DOHH2 (cell line): ENCODE measurements around the gene GRIA1.

Source experiments
- H3F3A ChIP-seq: fragments of 200-600 bp; sonication (generic), shearing (Covaris generic); 2 replicates; pipeline ENCODE4 v1.6.0; 2016; ENCODE audit warnings: antibody characterized with exemption, mild to moderate bottlenecking; ENCODE audit not compliant: control insufficient read depth, insufficient read depth
- H3K27ac ChIP-seq: fragments of 200-600 bp; sonication (generic); 2 replicates; pipeline ENCODE4 v1.5.1; 2014; ENCODE audit warnings: low read depth, mild to moderate bottlenecking, low read length, moderate library complexity
- H3K27me3 ChIP-seq: fragments of 200-600 bp; sonication (generic); 2 replicates; pipeline ENCODE4 v1.6.1; 2014; ENCODE audit warnings: mild to moderate bottlenecking, low read length, mixed read lengths; ENCODE audit not compliant: control insufficient read depth
- H3K36me3 ChIP-seq: fragments of 200-600 bp; sonication (generic); 2 replicates; pipeline ENCODE4 v1.6.1; 2014; ENCODE audit warnings: mild to moderate bottlenecking, low read length, moderate library complexity, mixed read lengths; ENCODE audit not compliant: control insufficient read depth
- H3K4me1 ChIP-seq: fragments of 200-600 bp; sonication (generic); 2 replicates; pipeline ENCODE4 v1.6.1; 2014; ENCODE audit warnings: mild to moderate bottlenecking, low read length, mixed read lengths; ENCODE audit not compliant: control insufficient read depth
- H3K4me2 ChIP-seq: fragments of 200-600 bp; sonication (generic); 2 replicates; pipeline ENCODE4 v1.6.0; 2014; ENCODE audit warnings: mild to moderate bottlenecking, low read length, moderate library complexity
- H3K4me3 ChIP-seq: fragments of 200-600 bp; sonication (generic); 2 replicates; pipeline ENCODE4 v1.5.1; 2014; ENCODE audit warnings: mild to moderate bottlenecking, low read length, mixed read lengths
- H3K79me2 ChIP-seq: fragments of 200-600 bp; sonication (generic); 2 replicates; pipeline ENCODE4 v1.6.1; 2014; ENCODE audit warnings: mild to moderate bottlenecking, low read length, mixed read lengths; ENCODE audit not compliant: control insufficient read depth
- H3K9me2 ChIP-seq: fragments of 200-600 bp; sonication (generic); replicated peaks from 2 replicates; pipeline ENCODE4 v1.6.1; 2014; ENCODE audit warnings: mild to moderate bottlenecking, low read length, mixed read lengths; ENCODE audit not compliant: control insufficient read depth
- H3K9me3 ChIP-seq: fragments of 200-600 bp; sonication (generic); 2 replicates; pipeline ENCODE4 v1.6.1; 2014; ENCODE audit warnings: antibody characterized with exemption, low read length, mixed read lengths; ENCODE audit not compliant: control insufficient read depth, insufficient read depth
- H4K20me1 ChIP-seq: fragments of 200-600 bp; sonication (generic); 2 replicates; pipeline ENCODE4 v1.6.0; 2014; ENCODE audit warnings: low read depth, mild to moderate bottlenecking, antibody characterized with exemption, low read length, moderate library complexity; ENCODE audit not compliant: control insufficient read depth, insufficient read depth
- EZH2phosphoT487 ChIP-seq: fragments of 200-600 bp; sonication (generic); IDR thresholded peaks from 2 replicates; pipeline ENCODE4 v1.6.1; 2017; ENCODE audit warnings: borderline replicate concordance, mild to moderate bottlenecking, antibody characterized with exemption, low read length, moderate library complexity, mixed read lengths
- TF ChIP-seq, protein P1 (sequence below): fragments of 200-600 bp; sonication (generic); IDR thresholded peaks from one replicate; pipeline ENCODE4 v1.5.1; 2014; ENCODE audit warnings: antibody characterized with exemption, mild to moderate bottlenecking, low read depth, low read length; ENCODE audit not compliant: poor library complexity, severe bottlenecking

Gene GRIA1

DNA sequence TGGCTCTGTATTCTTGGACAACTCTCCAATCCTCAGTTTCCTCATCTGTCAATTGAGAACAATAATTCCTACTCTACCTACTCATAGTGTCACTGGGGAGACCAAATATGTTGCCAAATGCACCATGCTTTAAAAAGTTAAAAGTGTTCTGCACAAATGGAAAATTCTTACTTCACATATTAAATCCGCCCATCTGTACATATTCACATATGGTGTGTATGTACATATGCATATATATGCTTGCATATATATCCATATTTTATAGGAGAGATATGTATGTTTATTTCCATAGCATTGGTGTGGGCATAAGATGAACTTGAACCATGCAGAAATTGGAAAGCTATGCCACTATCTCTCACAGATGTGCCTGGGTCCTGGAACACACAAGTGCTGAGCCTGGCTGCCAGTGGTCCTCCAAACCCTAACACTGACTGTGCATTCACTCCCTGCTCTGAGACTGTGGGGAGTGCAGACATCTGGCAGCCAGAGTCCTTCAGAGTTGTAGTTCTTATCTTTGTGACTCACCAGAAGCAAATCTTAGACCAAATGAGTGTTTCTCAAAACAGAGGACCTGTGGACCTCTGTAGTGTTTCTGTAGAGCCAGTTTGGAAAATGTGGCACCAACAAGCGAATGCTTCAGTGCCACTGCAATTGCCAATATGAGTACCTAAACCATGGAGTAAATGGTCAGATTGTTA is 168.7 kb downstream of the GRIA1 start:
- no peaks in the 10 kb centered on the region for H3K36me3 ChIP-seq
- peaks cover 6% of the 10 kb centered on the region; the same call in 1 of the 2 replicates for H3K27me3 ChIP-seq
- H3K4me3 ChIP-seq = no peak overlapping the region
- no peaks in the 10 kb centered on the region for H3K9me2 ChIP-seq
- no peaks in the 10 kb centered on the region for H3F3A ChIP-seq
- H4K20me1 ChIP-seq = no peaks in the 10 kb centered on the region
- no peaks in the 10 kb centered on the region for H3K9me3 ChIP-seq
- no peak overlapping the region for H3K27ac ChIP-seq
- H3K4me2 ChIP-seq = no peak overlapping the region
- no peaks in the 10 kb centered on the region for H3K79me2 ChIP-seq
- H3K4me1 ChIP-seq = no peaks in the 10 kb centered on the region
- TF ChIP-seq, protein P1, sequence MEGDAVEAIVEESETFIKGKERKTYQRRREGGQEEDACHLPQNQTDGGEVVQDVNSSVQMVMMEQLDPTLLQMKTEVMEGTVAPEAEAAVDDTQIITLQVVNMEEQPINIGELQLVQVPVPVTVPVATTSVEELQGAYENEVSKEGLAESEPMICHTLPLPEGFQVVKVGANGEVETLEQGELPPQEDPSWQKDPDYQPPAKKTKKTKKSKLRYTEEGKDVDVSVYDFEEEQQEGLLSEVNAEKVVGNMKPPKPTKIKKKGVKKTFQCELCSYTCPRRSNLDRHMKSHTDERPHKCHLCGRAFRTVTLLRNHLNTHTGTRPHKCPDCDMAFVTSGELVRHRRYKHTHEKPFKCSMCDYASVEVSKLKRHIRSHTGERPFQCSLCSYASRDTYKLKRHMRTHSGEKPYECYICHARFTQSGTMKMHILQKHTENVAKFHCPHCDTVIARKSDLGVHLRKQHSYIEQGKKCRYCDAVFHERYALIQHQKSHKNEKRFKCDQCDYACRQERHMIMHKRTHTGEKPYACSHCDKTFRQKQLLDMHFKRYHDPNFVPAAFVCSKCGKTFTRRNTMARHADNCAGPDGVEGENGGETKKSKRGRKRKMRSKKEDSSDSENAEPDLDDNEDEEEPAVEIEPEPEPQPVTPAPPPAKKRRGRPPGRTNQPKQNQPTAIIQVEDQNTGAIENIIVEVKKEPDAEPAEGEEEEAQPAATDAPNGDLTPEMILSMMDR = no peak
- no peak for TF ChIP-seq EZH2phosphoT487

DNA sequence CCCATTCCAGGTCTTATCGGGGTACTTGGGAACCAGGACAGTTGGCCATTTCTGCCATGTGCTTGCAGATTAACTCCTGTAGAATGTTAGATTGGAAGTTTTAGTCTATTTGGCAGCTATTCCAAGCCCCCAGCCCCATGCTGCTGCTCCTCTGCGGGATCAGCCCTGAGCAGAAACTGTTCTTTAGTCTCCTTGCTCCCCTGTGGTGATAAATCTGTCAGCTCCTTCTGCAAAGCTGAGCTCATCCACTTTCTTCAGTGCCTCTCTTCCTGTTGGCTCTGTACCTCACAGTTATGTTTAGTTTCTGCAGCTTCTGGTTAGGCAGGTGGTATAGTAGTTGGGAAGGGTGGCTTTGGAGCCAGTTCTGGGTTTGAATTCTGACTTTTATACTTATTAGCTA is 170.4 kb downstream of the GRIA1 start:
- H3K4me3 ChIP-seq = no peak overlapping the region
- H3K27ac ChIP-seq = no peak overlapping the region
- no peaks in the 10 kb centered on the region for H3K9me3 ChIP-seq
- H3K4me1 ChIP-seq = no peaks in the 10 kb centered on the region
- no peaks in the 10 kb centered on the region for H3K36me3 ChIP-seq
- no peaks in the 10 kb centered on the region for H3K27me3 ChIP-seq
- no peak for TF ChIP-seq EZH2phosphoT487
- no peak overlapping the region for H3K4me2 ChIP-seq
- no peaks in the 10 kb centered on the region for H4K20me1 ChIP-seq
- no peaks in the 10 kb centered on the region for H3K9me2 ChIP-seq
- no peaks in the 10 kb centered on the region for H3K79me2 ChIP-seq
- H3F3A ChIP-seq = no peaks in the 10 kb centered on the region

DNA sequence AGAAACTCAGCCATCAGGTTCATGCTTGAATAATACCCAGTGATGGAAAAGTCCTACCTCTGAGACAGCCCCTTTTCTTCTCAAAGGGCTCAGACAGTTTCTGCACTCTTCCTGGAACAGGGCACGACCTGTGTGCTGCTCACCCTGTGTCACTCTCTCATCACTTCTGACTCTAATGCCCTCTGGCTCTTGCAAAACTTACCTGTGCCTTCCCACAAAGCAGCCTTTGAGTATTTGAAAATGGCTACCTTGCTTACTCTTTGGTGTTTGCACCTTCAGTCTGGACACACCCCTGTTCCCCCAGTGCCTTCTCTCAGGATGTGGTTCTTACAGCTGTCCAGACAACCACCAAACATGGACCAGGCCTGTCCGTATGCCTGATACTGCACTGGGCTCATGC is 171.4 kb downstream of the GRIA1 start:
- Histone ChIP-seq H3K27ac (no peak overlapping the region), H3K9me2 (no peaks in the 10 kb centered on the region), H3K4me2 (no peak overlapping the region), H3K36me3 (no peaks in the 10 kb centered on the region), H4K20me1 (no peaks in the 10 kb centered on the region), H3K79me2 (no peaks in the 10 kb centered on the region), H3F3A (no peaks in the 10 kb centered on the region), H3K27me3 (no peaks in the 10 kb centered on the region), H3K4me3 (no peak overlapping the region), H3K4me1 (no peaks in the 10 kb centered on the region), H3K9me3 (no peaks in the 10 kb centered on the region)
- TF ChIP-seq, protein P1 = no peak
- no peak for TF ChIP-seq EZH2phosphoT487

DNA sequence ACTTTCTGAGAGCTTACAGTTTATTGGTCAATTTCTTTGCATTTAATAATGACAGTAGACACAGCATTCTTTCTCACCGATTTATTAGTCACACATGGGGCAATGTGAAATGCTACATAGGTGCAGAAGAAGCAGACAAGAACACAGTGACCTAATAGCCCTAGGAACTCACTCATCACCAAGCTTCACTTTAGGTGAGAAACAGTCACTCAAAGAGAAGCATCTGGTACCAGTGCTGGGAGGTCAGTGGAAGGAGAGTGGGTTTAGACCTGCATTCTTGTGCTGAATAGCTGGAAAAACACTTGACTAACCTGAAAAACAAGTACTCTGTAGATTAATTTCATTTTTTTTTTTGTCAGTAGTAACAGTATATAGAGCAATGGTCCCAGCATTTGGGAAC is 179.6 kb downstream of the GRIA1 start:
- Histone ChIP-seq H3K79me2 (no peaks in the 10 kb centered on the region), H3F3A (no peaks in the 10 kb centered on the region), H3K4me1 (no peaks in the 10 kb centered on the region), H3K27ac (no peak overlapping the region), H3K9me2 (no peaks in the 10 kb centered on the region), H4K20me1 (no peaks in the 10 kb centered on the region), H3K4me3 (no peak overlapping the region), H3K27me3 (no peaks in the 10 kb centered on the region), H3K36me3 (no peaks in the 10 kb centered on the region), H3K9me3 (no peaks in the 10 kb centered on the region), H3K4me2 (no peak overlapping the region)
- no peak for TF ChIP-seq EZH2phosphoT487
